ENCODE results near the gene PLAA. TPM values are rescaled to one million over a fixed set of nuclear protein-coding genes. Genes with fewer than 3 reads are reported as not detected.
"Not testable (repeated sequence)": the region's sequence is repeated elsewhere in the genome, so short reads cannot be mapped to it uniquely, and the experiment has no call there.

The PLAA gene
- total RNA-seq, 4 donors from 2014 or later: 12.0 to 30.2 (median 28.0) TPM

GRCh38 chr9:26882154-26882553 lies 64.9 kb downstream of the PLAA start:
- in situ Hi-C loops (cut with MboI; ENCODE audit: low pct_ligation_motif_present in 1 of 4, low pct_unique_long_range_greater_than_20kb in 1 of 4, low sequenced_read_pairs in 3 of 4) (no loop called here), intact Hi-C loops (cut with DNase I; ENCODE audit: low total_unique reads) (no loop called here)
- Histone ChIP-seq H3K27ac (no peak overlapping the region), H3K4me3 (no peak overlapping the region), H3K9me3 (no peaks in the 10 kb centered on the region), H3K36me3 (peaks cover 0 to 43% (median 14%) of the 10 kb centered on the region in 4 donors), H3K4me1 (no peaks in the 10 kb centered on the region), H3K27me3 (no peaks in the 10 kb centered on the region)
- no peak for DNase-seq
- TF ChIP-seq, protein P1, sequence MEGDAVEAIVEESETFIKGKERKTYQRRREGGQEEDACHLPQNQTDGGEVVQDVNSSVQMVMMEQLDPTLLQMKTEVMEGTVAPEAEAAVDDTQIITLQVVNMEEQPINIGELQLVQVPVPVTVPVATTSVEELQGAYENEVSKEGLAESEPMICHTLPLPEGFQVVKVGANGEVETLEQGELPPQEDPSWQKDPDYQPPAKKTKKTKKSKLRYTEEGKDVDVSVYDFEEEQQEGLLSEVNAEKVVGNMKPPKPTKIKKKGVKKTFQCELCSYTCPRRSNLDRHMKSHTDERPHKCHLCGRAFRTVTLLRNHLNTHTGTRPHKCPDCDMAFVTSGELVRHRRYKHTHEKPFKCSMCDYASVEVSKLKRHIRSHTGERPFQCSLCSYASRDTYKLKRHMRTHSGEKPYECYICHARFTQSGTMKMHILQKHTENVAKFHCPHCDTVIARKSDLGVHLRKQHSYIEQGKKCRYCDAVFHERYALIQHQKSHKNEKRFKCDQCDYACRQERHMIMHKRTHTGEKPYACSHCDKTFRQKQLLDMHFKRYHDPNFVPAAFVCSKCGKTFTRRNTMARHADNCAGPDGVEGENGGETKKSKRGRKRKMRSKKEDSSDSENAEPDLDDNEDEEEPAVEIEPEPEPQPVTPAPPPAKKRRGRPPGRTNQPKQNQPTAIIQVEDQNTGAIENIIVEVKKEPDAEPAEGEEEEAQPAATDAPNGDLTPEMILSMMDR (IDR thresholded peaks at IDR 0.05): no peak
- TF ChIP-seq EP300 (IDR thresholded peaks at IDR 0.05; ENCODE audit: low read depth): no peak
- no peak for TF ChIP-seq POLR2AphosphoS5 (IDR thresholded peaks at IDR 0.05)
- TF ChIP-seq POLR2A (IDR thresholded peaks at IDR 0.05): no peak
- 96% methylated on average over 3 of the region's 3 CpGs; no CpG with 5 or more reads in 1 of the 2 donors for WGBS, 2 donors (ENCODE audit: low coverage in 1 of 2)

- Histone ChIP-seq H3K4me1 (no peaks in the 10 kb centered on the region), H3K36me3 (peaks cover 0 to 37% (median 12%) of the 10 kb centered on the region in 4 donors), H3K27me3 (no peaks in the 10 kb centered on the region), H3K9me3 (no peaks in the 10 kb centered on the region), H3K27ac (no peak overlapping the region), H3K4me3 (no peak overlapping the region)
- DNase-seq: no peak
- intact Hi-C loops (cut with DNase I; ENCODE audit: low total_unique reads): no loop called here
- TF ChIP-seq, protein P1 (IDR thresholded peaks at IDR 0.05): no peak
- TF ChIP-seq EP300 (IDR thresholded peaks at IDR 0.05; ENCODE audit: low read depth) (no peak), POLR2A (IDR thresholded peaks at IDR 0.05) (no peak), POLR2AphosphoS5 (IDR thresholded peaks at IDR 0.05) (no peak)
- WGBS, 2 donors (ENCODE audit: low coverage in 1 of 2): 97% methylated on average over 4 of the region's 4 CpGs; no CpG with 5 or more reads in 1 of the 2 donors
- in situ Hi-C loops (cut with MboI; ENCODE audit: low pct_ligation_motif_present in 1 of 4, low pct_unique_long_range_greater_than_20kb in 1 of 4, low sequenced_read_pairs in 3 of 4): no loop called here
Measured at GRCh38 chr9:26880262-26880661, 66.8 kb downstream of the PLAA start.

GRCh38 chr9:26875155-26875554 lies 71.9 kb downstream of the PLAA start:
- H3K36me3 ChIP-seq; H3K27ac ChIP-seq; H3K9me3 ChIP-seq; H3K27me3 ChIP-seq; H3K4me3 ChIP-seq; DNase-seq; in situ Hi-C loops (cut with MboI; ENCODE audit: low pct_ligation_motif_present in 1 of 4, low pct_unique_long_range_greater_than_20kb in 1 of 4, low sequenced_read_pairs in 3 of 4); H3K4me1 ChIP-seq: not testable (repeated sequence)
- WGBS, 2 donors (ENCODE audit: low coverage in 1 of 2): 91 to 92% methylated on average over 3 of the region's 3 CpGs
- intact Hi-C loops (cut with DNase I; ENCODE audit: low total_unique reads): loop anchor here (5.0 kb wide), 1 partner anchor 987 kb away; no protein-coding TSS in a partner anchor

DNA sequence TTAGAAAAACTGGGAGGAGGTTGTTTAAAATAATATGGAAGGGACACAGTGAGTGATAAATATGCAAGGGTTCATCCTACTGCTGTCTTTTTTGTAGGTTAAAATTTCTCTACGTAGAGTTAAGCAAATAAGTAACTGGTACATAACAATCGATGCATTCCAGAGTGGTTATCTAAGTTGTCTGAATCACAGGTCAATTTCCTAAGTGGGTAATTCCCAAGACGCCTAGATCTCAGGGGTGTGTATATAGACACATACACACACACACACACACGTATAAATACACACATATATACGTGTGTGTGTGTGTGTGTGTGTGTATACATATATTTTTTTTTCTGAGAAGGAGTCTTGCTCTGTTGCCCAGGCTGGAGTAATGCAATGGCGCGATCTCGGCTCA lies 76.8 kb downstream of the PLAA start:
- no peak overlapping the region for H3K4me3 ChIP-seq
- in situ Hi-C loops (cut with MboI; ENCODE audit: low pct_ligation_motif_present in 1 of 4, low pct_unique_long_range_greater_than_20kb in 1 of 4, low sequenced_read_pairs in 3 of 4): loop anchor here in 1 of 4 donors (25.0 kb wide), 1 partner anchor 108 kb away; no protein-coding TSS in a partner anchor
- H3K27me3 ChIP-seq: no peaks in the 10 kb centered on the region
- 69 to 75% methylated on average over 8 of the region's 8 CpGs for WGBS, 2 donors (ENCODE audit: low coverage in 1 of 2)
- peaks cover 0 to 8% (median 2%) of the 10 kb centered on the region in 4 donors for H3K36me3 ChIP-seq
- intact Hi-C loops (cut with DNase I; ENCODE audit: low total_unique reads): no loop called here
- TF ChIP-seq EP300 (IDR thresholded peaks at IDR 0.05; ENCODE audit: low read depth) (no peak), POLR2AphosphoS5 (IDR thresholded peaks at IDR 0.05) (no peak), POLR2A (IDR thresholded peaks at IDR 0.05) (no peak)
- TF ChIP-seq, protein P1 (IDR thresholded peaks at IDR 0.05): no peak
- DNase-seq: no peak
- H3K9me3 ChIP-seq: no peaks in the 10 kb centered on the region
- no peaks in the 10 kb centered on the region for H3K4me1 ChIP-seq
- H3K27ac ChIP-seq: no peak overlapping the region

DNA sequence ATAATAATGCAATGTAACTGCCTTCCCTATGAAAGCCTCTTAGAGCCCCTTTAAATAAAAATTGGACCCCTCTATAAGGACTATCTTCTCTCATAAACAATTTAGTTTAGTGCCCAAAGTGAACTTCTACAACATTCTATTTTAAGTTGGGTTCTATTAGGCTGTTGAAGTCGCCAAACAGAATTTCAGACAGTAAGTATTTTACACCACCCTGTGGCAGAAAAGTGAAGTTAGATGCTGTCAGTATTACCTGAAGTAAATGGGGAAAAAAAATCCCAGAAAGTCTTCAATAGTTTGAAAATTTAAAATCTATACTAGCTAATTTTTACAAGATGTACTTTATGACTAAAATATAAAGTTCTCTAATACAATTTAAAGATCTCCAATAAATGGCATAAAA lies 84.0 kb downstream of the PLAA start:
- Histone ChIP-seq H3K9me3 (no peaks in the 10 kb centered on the region), H3K27me3 (no peaks in the 10 kb centered on the region), H3K36me3 (peaks cover 0 to 22% (median 9%) of the 10 kb centered on the region in 4 donors), H3K4me1 (no peaks in the 10 kb centered on the region), H3K27ac (no peak overlapping the region), H3K4me3 (no peak overlapping the region)
- DNase-seq: no peak
- intact Hi-C loops (cut with DNase I; ENCODE audit: low total_unique reads): no loop called here
- in situ Hi-C loops (cut with MboI; ENCODE audit: low pct_ligation_motif_present in 1 of 4, low pct_unique_long_range_greater_than_20kb in 1 of 4, low sequenced_read_pairs in 3 of 4): loop anchor here in 1 of 4 donors (25.0 kb wide), 1 partner anchor 101 kb away; no protein-coding TSS in a partner anchor
- TF ChIP-seq, protein P1 (IDR thresholded peaks at IDR 0.05): peak in 2 of 5 experiments; percentile 15 to 23
- no peak for TF ChIP-seq POLR2AphosphoS5 (IDR thresholded peaks at IDR 0.05)
- WGBS, 2 donors (ENCODE audit: low coverage in 1 of 2): 40 to 55% methylated on average over 1 of the region's 1 CpG

Data from transverse colon (tissue), 4 donors.